SU-DHL-6 (cell line): ENCODE results near the gene TANC1.

Experiments used
- CTCF ChIP-seq: fragments of 200-600 bp; sonication (generic); IDR thresholded peaks from one replicate; pipeline ENCODE4 v1.5.1; 2017; ENCODE audit warnings: antibody characterized with exemption, mild to moderate bottlenecking, low read length, moderate library complexity; ENCODE audit not compliant: insufficient read depth, poor library complexity, severe bottlenecking
- EZH2phosphoT487 ChIP-seq: fragments of 200-600 bp; sonication (generic), shearing (Covaris generic); conservative IDR thresholded peaks from 2 replicates; pipeline ENCODE4 v1.6.1; 2018; ENCODE audit warnings: mild to moderate bottlenecking, antibody characterized with exemption, low read length, moderate library complexity, mixed read lengths

GRCh38 chr2:158943973-158944372 is 24.5 kb upstream of the TANC1 start:
- TF ChIP-seq CTCF = no peak
- no peak for TF ChIP-seq EZH2phosphoT487
